ENCODE data around the gene DFFB. TPM values are rescaled to one million over a fixed set of nuclear protein-coding genes. Genes with fewer than 3 reads are reported as not detected.

The DFFB gene
- total RNA-seq, 1 donor from 2014 or later: 15.0 TPM

GRCh38 chr1:3869751-3870301 lies 12.6 kb downstream of the DFFB start:
- H3K4me3 Mint-ChIP-seq: no peak overlapping the region
- H3K4me1 Mint-ChIP-seq: no peaks in the 10 kb centered on the region
- no peaks in the 10 kb centered on the region for H3K9me3 Mint-ChIP-seq
- intact Hi-C loops (cut with micrococcal nuclease): no loop called here
- H3K27me3 Mint-ChIP-seq: no peaks in the 10 kb centered on the region
- no peak overlapping the region for H3K27ac Mint-ChIP-seq
- peaks cover 33% of the 10 kb centered on the region for H3K36me3 Mint-ChIP-seq (ENCODE audit: low read depth)
- no peak for DNase-seq

- no peak overlapping the region for H3K4me3 Mint-ChIP-seq
- H3K9me3 Mint-ChIP-seq: no peaks in the 10 kb centered on the region
- no peak for DNase-seq
- no peaks in the 10 kb centered on the region for H3K4me1 Mint-ChIP-seq
- H3K27ac Mint-ChIP-seq: no peak overlapping the region
- no peaks in the 10 kb centered on the region for H3K27me3 Mint-ChIP-seq
- intact Hi-C loops (cut with micrococcal nuclease): no loop called here
- peaks cover 45% of the 10 kb centered on the region for H3K36me3 Mint-ChIP-seq (ENCODE audit: low read depth)
Measured at GRCh38 chr1:3871451-3871805, 14.2 kb downstream of the DFFB start.

GRCh38 chr1:3872546-3872945 lies 15.3 kb downstream of the DFFB start:
- no peaks in the 10 kb centered on the region for H3K4me1 Mint-ChIP-seq
- no peak overlapping the region for H3K4me3 Mint-ChIP-seq
- no peak for DNase-seq
- no peak overlapping the region for H3K27ac Mint-ChIP-seq
- intact Hi-C loops (cut with micrococcal nuclease): no loop called here
- H3K36me3 Mint-ChIP-seq (ENCODE audit: low read depth): peaks cover 41% of the 10 kb centered on the region
- no peaks in the 10 kb centered on the region for H3K27me3 Mint-ChIP-seq
- no peaks in the 10 kb centered on the region for H3K9me3 Mint-ChIP-seq

GRCh38 chr1:3874736-3875135 lies 17.5 kb downstream of the DFFB start:
- Mint-ChIP-seq H3K36me3 (ENCODE audit: low read depth) (peaks cover 46% of the 10 kb centered on the region), H3K4me3 (no peak overlapping the region), H3K27me3 (no peaks in the 10 kb centered on the region), H3K4me1 (no peaks in the 10 kb centered on the region), H3K27ac (no peak overlapping the region), H3K9me3 (peaks cover 10% of the 10 kb centered on the region)
- no peak for DNase-seq
- intact Hi-C loops (cut with micrococcal nuclease): no loop called here

- Mint-ChIP-seq H3K4me1 (no peaks in the 10 kb centered on the region), H3K4me3 (no peak overlapping the region), H3K27me3 (no peaks in the 10 kb centered on the region), H3K9me3 (peaks cover 10% of the 10 kb centered on the region), H3K36me3 (ENCODE audit: low read depth) (peaks cover 45% of the 10 kb centered on the region), H3K27ac (no peak overlapping the region)
- DNase-seq: no peak
- intact Hi-C loops (cut with micrococcal nuclease): no loop called here
Measured at GRCh38 chr1:3876716-3877115, 19.4 kb downstream of the DFFB start.

GRCh38 chr1:3879099-3879498 lies 21.8 kb downstream of the DFFB start:
- no peaks in the 10 kb centered on the region for H3K4me1 Mint-ChIP-seq
- intact Hi-C loops (cut with micrococcal nuclease): no loop called here
- H3K27me3 Mint-ChIP-seq: no peaks in the 10 kb centered on the region
- H3K36me3 Mint-ChIP-seq (ENCODE audit: low read depth): peaks cover 42% of the 10 kb centered on the region
- no peak overlapping the region for H3K4me3 Mint-ChIP-seq
- no peak overlapping the region for H3K27ac Mint-ChIP-seq
- peaks cover 10% of the 10 kb centered on the region for H3K9me3 Mint-ChIP-seq
- no peak for DNase-seq

GRCh38 chr1:3879787-3880428 lies 22.6 kb downstream of the DFFB start:
- H3K27me3 Mint-ChIP-seq: no peaks in the 10 kb centered on the region
- H3K9me3 Mint-ChIP-seq: peaks cover 10% of the 10 kb centered on the region
- DNase-seq: no peak
- no peak overlapping the region for H3K27ac Mint-ChIP-seq
- H3K4me3 Mint-ChIP-seq: no peak overlapping the region
- peaks cover 50% of the 10 kb centered on the region for H3K36me3 Mint-ChIP-seq (ENCODE audit: low read depth)
- intact Hi-C loops (cut with micrococcal nuclease): no loop called here
- no peaks in the 10 kb centered on the region for H3K4me1 Mint-ChIP-seq

- H3K27me3 Mint-ChIP-seq: no peaks in the 10 kb centered on the region
- intact Hi-C loops (cut with micrococcal nuclease): no loop called here
- H3K4me3 Mint-ChIP-seq: no peak overlapping the region
- DNase-seq: no peak
- no peak overlapping the region for H3K27ac Mint-ChIP-seq
- H3K36me3 Mint-ChIP-seq (ENCODE audit: low read depth): peaks cover 45% of the 10 kb centered on the region
- H3K4me1 Mint-ChIP-seq: no peaks in the 10 kb centered on the region
- peaks cover 10% of the 10 kb centered on the region for H3K9me3 Mint-ChIP-seq
Measured at GRCh38 chr1:3880429-3881192, 23.3 kb downstream of the DFFB start.

- DNase-seq: no peak
- H3K27me3 Mint-ChIP-seq: no peaks in the 10 kb centered on the region
- no peak overlapping the region for H3K4me3 Mint-ChIP-seq
- H3K36me3 Mint-ChIP-seq (ENCODE audit: low read depth): peaks cover 41% of the 10 kb centered on the region
- intact Hi-C loops (cut with micrococcal nuclease): no loop called here
- no peak overlapping the region for H3K27ac Mint-ChIP-seq
- H3K4me1 Mint-ChIP-seq: no peaks in the 10 kb centered on the region
- H3K9me3 Mint-ChIP-seq: peaks cover 10% of the 10 kb centered on the region
Measured at GRCh38 chr1:3881193-3881480, 23.9 kb downstream of the DFFB start.

GRCh38 chr1:3883194-3883925 lies 26.1 kb downstream of the DFFB start:
- Mint-ChIP-seq H3K9me3 (peaks cover 10% of the 10 kb centered on the region), H3K4me1 (no peaks in the 10 kb centered on the region), H3K4me3 (no peak overlapping the region), H3K27me3 (no peaks in the 10 kb centered on the region), H3K36me3 (ENCODE audit: low read depth) (peaks cover 44% of the 10 kb centered on the region), H3K27ac (no peak overlapping the region)
- intact Hi-C loops (cut with micrococcal nuclease): no loop called here
- DNase-seq: no peak

- intact Hi-C loops (cut with micrococcal nuclease): no loop called here
- H3K36me3 Mint-ChIP-seq (ENCODE audit: low read depth): peaks cover 40% of the 10 kb centered on the region
- no peaks in the 10 kb centered on the region for H3K9me3 Mint-ChIP-seq
- H3K27ac Mint-ChIP-seq: no peak overlapping the region
- H3K4me3 Mint-ChIP-seq: no peak overlapping the region
- H3K4me1 Mint-ChIP-seq: peaks cover 3% of the 10 kb centered on the region
- no peak for DNase-seq
- no peaks in the 10 kb centered on the region for H3K27me3 Mint-ChIP-seq
Measured at GRCh38 chr1:3884966-3885365, 27.7 kb downstream of the DFFB start.

GRCh38 chr1:3885611-3886010 lies 28.3 kb downstream of the DFFB start:
- intact Hi-C loops (cut with micrococcal nuclease): no loop called here
- Mint-ChIP-seq H3K27me3 (no peaks in the 10 kb centered on the region), H3K9me3 (no peaks in the 10 kb centered on the region), H3K36me3 (ENCODE audit: low read depth) (peaks cover 47% of the 10 kb centered on the region), H3K4me1 (peaks cover 9% of the 10 kb centered on the region), H3K27ac (no peak overlapping the region), H3K4me3 (no peak overlapping the region)
- DNase-seq: no peak

GRCh38 chr1:3886106-3886670 lies 28.9 kb downstream of the DFFB start:
- no peak for DNase-seq
- intact Hi-C loops (cut with micrococcal nuclease): no loop called here
- Mint-ChIP-seq H3K4me1 (peaks cover 14% of the 10 kb centered on the region), H3K9me3 (no peaks in the 10 kb centered on the region), H3K27ac (no peak overlapping the region), H3K27me3 (no peaks in the 10 kb centered on the region), H3K4me3 (no peak overlapping the region), H3K36me3 (ENCODE audit: low read depth) (peaks cover 48% of the 10 kb centered on the region)

GRCh38 chr1:3886691-3887090 lies 29.4 kb downstream of the DFFB start:
- H3K27ac Mint-ChIP-seq: no peak overlapping the region
- H3K27me3 Mint-ChIP-seq: no peaks in the 10 kb centered on the region
- H3K4me3 Mint-ChIP-seq: no peak overlapping the region

More at GRCh38 chr1:3886691-3887090, 29.4 kb downstream of the DFFB start:
- peaks cover 18% of the 10 kb centered on the region for H3K4me1 Mint-ChIP-seq
- H3K9me3 Mint-ChIP-seq: no peaks in the 10 kb centered on the region
- intact Hi-C loops (cut with micrococcal nuclease): no loop called here
- peaks cover 51% of the 10 kb centered on the region for H3K36me3 Mint-ChIP-seq (ENCODE audit: low read depth)
- DNase-seq: no peak
